Activated CD8-positive, alpha-beta memory T cell treated with anti-CD3 and anti-CD28 coated beads for 4 hours (primary cell): ENCODE results near the gene SLC16A12.
"Not testable (repeated sequence)": the region's sequence is repeated elsewhere in the genome, so short reads cannot be mapped to it uniquely, and the experiment has no call there.

ENCODE experiments used
- DNase-seq, 2 donors: peaks; one replicate each; pipeline ENCODE4 v3.0.0-alpha.2; 2020; ENCODE audit warnings: low read depth in 2 of 2

Gene SLC16A12

DNA sequence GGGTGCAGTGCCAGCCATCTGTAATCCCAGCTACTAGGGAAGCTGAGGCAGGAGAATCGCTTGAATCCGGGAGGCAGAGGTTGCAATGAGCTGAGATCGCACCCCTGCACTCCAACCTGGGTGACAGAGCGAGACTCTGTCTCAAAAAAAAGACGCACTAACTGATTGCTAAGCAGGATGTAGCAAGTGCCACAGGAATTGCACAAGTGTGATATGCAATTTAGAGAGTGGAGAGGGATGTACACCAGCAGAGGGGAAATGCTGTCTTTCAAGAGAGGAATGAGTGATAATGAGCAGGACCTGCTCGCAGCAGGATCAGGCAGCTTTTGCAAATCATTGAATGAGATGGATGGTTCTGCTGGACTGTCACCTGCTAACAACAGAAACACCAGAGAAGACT, 13.3 kb upstream of the SLC16A12 start:
- DNase-seq = no peak

DNA sequence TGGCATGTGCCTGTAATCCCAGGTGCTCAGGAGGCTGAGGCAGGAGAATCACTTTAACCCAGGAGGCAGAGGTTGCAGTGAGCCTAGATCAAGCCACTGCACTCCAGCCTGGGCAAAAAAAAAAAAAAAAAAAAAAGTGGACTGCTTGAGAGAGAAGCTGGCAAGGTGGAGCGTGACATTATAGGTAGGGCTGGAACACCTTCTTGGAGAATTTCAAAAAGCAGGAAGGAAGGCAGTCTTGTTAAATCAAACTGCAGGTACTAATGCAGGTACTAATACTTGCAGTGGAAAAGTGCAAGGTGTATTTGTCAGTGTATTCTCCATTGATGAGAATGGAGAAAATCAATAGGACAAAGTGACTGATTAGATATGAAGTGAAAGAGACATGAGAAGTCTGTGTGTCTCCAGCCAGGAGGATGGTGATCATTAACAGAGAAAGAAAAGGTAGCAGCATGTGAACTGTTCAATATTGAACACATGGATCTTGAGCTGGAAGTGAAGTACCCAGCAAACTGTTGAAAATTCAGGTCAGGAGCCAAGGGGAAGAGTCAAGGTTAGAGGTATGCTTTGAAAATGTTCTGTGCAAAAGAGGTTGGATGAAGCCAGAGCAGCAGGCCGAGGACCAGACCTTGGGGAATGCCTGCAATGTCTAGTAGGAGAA, 12.6 kb upstream of the SLC16A12 start:
- DNase-seq = no peak

DNA sequence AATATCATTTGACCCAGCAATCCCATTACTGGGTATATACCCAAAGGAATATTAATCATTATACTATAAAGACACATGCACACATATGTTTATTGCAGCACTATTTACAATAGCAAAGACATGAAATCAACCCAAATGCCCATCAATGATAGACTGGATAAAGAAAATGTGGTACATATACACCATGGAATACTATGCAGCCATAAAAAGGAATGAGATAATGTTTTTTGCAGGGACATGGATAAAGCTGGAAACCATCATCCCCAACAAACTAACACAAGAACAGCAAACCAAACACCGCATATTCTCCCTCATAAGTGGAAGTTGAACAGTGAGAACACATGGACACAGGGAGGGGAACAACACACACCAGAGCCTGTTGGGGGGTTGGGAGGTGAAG, 11.3 kb upstream of the SLC16A12 start:
- not testable (repeated sequence) for DNase-seq

- no peak for DNase-seq
Measured at GRCh38 chr10:89543841-89544240, 8.4 kb upstream of the SLC16A12 start.

- DNase-seq = no peak
Measured at GRCh38 chr10:89540420-89540949, 5.1 kb upstream of the SLC16A12 start.

- no peak for DNase-seq
Measured at GRCh38 chr10:89537364-89537763, 2.0 kb upstream of the SLC16A12 start.

DNA sequence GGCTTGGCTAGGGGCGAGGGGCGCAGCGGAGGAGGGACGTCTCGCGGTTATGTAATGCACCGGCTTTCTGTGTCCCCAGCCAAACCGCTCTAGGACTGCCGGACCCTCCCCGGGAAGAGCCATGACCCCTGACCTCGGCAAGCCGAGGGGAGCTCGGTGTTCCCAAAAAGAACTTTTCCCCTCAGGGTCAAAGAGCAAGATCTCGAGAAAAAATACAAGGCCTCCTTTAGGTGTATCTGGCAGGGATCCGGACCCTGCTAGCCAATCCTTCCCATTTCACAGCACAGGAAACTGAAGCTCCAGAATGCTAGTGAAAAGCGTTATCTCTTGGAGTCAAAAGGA, 590 bp upstream of the SLC16A12 start:
- DNase-seq = no peak

DNA sequence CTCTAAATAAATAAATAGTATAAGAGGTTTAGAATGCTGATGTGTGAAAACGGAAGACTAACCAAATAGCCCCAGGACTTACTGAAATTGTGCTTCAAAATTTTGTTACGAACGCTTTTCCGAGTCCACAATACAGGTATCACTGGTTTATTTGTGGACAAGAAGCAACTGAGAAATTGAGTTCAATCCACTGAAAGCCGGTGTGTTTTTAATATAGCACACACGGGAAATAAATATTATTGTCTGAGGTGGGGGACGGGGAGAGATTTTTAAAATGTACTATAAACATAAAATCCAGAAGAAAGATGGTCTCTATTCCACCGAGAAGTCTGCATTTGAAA, 598 bp downstream of the SLC16A12 start:
- DNase-seq = no peak

DNA sequence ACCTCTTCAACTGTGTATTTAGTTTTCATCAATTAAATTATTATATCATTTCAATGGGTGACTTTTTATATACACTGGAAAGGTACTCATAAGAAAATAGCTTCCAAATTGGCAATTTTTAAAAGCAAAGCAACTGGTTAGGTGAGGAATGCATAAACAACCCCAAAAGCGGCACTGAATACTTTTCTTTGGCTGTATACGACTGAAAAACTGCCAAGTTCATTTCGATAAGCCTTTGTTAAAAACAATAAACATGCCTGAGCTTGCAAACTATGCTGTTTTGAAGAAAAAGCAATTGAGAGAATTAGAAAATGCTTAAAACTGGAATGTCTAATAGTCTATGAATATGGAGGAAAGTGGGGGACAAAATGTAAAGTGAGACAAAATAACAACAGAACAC, 2.9 kb downstream of the SLC16A12 start:
- no peak for DNase-seq

DNA sequence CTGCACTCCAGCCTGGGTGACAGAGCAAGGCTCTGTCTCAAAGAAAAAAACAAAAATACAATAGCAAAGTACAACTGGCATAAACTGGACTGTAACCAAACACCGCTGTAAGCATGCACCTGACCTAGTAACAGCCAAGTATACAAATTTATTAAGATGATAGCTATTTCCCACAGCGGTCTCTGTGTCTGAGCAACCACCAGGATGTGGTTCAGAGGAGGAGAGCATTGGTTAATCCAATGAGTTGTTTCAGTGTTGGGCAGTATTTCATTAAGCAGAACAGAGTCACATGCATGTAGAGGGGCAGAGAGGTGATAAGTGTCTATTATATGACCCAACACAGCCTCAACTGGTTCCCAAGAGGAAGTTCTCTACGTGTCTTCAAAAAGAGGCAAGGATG, 4.0 kb downstream of the SLC16A12 start:
- no peak for DNase-seq

DNA sequence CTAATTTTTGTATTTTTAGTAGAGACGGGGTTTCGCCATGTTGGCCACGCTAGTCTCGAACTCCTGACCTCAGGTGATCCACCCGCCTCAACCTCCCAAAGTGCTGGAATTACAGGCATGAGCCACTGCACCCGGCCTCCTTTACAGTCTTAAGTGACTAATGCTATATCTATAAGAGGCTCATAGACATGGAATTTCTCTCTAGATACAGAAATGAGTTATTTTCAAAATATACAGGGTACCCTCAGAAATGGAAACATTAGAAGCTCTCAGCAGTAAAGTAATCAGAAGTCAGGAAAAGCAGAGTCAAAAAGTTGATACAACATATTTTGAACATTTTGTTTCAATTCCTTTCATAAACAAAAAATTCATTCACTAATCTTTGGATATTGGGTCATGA, 5.7 kb downstream of the SLC16A12 start:
- not testable (repeated sequence) for DNase-seq

- no peak for DNase-seq
Measured at GRCh38 chr10:89526358-89526757, 9.0 kb downstream of the SLC16A12 start.

- DNase-seq = no peak
Measured at GRCh38 chr10:89525556-89525955, 9.8 kb downstream of the SLC16A12 start.

- DNase-seq = no peak
Measured at GRCh38 chr10:89524279-89524678, 11.1 kb downstream of the SLC16A12 start.

DNA sequence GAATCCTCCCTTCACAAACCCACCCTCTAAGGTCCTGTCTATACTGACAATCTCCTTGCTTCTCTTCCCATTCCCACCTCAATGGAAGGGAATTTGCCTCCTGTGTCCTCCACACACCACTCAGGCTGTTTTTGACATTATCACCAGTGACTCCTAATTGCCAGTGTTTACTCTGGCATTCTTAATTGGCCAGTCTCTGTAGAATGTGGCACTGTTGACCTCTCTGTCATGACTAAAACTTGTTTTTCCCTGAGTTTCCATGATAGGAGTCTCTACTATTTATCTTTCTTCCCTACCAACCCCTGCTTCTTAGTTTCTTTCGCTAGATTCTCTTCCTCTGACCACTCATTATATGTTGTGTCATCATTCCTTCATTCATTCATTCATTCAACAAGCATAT, 12.1 kb downstream of the SLC16A12 start:
- DNase-seq = no peak

DNA sequence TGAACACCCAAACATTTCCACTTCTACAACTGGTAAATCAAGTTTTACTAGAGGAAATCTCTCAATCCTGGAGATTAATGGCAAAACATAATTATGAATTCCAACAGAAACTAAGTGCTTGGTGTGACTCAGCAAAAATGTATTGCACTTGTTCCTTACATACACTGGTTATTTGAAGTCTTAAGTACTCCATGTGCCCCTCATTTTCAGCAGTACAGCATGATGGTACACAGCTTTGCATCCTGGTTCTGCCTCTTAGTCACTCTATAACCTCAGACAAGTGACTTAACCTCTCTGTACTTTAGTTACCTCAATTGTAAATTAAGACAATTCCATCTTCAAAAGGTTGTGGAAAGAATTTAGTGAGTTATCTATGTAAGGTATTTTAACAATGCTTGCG, 12.9 kb downstream of the SLC16A12 start:
- DNase-seq = no peak

DNA sequence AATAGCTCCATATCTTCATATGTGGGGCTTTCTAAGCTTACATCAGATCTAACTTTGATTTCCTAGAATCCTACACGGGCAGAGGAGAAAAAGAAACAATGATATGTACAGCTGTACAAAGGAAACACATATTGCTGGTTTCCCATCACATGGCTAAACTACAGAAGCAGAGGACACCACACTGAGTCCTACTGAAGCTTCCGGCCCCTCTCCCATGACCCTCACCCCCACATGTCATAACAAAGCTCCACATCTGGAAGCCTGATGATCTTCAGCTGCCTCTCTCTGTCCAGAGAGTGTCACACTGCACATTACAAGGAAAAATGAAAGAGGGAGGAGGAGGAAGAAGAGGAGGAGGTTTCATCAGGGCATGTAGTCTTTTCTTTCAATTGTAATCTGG, 14.0 kb downstream of the SLC16A12 start:
- no peak for DNase-seq

- DNase-seq = no peak
Measured at GRCh38 chr10:89520706-89521105, 14.7 kb downstream of the SLC16A12 start.

- DNase-seq = no peak
Measured at GRCh38 chr10:89518876-89519842, 16.2 kb downstream of the SLC16A12 start.

- no peak for DNase-seq
Measured at GRCh38 chr10:89518108-89518507, 17.3 kb downstream of the SLC16A12 start.

- DNase-seq = no peak
Measured at GRCh38 chr10:89516149-89516832, 19.1 kb downstream of the SLC16A12 start.

DNA sequence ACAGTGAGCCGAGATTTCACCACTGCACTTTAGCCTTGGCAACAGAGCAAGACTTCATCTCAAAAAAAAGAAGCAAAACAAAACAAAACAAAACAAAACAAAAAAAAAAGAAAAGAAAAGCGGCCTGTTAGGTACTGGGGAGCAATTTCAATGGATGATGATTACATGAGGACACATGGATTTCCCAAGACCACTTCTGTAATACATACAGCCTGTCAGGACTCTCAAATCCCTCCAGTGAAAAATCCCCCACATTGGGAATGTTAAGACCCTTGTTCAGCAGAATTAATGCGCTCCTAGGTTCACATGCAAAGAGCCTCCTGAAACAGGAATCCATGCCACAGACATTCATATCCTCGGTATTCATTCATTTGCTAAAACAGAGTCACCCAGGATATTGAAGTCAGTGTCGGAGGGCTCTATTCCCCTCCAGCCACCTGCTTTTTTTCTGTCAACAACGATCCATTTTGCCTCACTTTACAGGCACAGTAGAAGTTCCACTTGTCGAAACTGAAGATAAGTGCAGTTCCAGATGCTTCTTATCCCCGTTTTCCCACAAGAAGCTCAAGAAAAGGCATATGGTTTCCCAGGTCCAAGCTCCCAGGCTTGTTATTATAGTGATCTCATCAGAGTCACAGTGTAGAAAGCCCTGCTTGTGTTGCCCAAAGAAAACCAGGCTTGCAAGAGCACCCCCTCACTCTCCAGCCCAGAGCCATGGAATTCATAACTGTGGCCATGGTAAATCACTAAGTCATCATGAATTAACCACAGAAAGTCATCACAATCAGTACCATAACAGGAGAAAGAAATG, 20.2 kb downstream of the SLC16A12 start:
- DNase-seq = no peak
